NCI-H1092 treated with DMSO at 0.1 percent for 48 hours (cell line): ENCODE data around the gene COL27A1.

ENCODE experiments used
- DNase-seq: peaks from one replicate; lab custom pipeline; 2025; lab: John Stamatoyannopoulos, UW

The COL27A1 gene

DNA sequence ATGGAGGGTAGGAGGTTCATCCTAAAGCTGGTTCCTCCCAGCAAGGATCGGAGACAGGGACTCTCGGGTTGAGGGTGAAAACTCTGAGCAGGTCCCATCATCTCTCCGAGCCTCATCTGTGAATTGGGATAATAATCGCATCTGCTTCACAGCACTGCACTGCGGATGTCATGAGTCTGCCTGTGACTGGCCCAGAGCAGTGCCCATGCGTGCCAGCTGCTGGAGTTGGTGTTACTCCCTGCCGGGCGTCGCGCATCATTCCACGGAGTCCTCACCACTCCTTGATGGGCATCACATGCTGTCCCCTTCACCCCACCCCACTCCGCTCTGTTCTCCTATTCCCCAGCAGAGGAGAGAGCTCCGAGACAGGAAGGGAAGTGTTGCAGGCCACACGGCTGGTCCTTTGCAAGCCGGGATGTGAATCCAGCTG lies 132.4 kb downstream of the COL27A1 start:
- no peak for DNase-seq

GRCh38 chr9:114288193-114289091 lies 133.1 kb downstream of the COL27A1 start:
- no peak for DNase-seq

GRCh38 chr9:114289106-114289505 lies 133.8 kb downstream of the COL27A1 start:
- no peak for DNase-seq

- no peak for DNase-seq
Observed at GRCh38 chr9:114289571-114290481, 134.5 kb downstream of the COL27A1 start.

- DNase-seq, result no peak
Observed at GRCh38 chr9:114290561-114290986, 135.2 kb downstream of the COL27A1 start.

- DNase-seq, result peak; percentile 24
Observed at GRCh38 chr9:114291064-114291474, 135.7 kb downstream of the COL27A1 start.

DNA sequence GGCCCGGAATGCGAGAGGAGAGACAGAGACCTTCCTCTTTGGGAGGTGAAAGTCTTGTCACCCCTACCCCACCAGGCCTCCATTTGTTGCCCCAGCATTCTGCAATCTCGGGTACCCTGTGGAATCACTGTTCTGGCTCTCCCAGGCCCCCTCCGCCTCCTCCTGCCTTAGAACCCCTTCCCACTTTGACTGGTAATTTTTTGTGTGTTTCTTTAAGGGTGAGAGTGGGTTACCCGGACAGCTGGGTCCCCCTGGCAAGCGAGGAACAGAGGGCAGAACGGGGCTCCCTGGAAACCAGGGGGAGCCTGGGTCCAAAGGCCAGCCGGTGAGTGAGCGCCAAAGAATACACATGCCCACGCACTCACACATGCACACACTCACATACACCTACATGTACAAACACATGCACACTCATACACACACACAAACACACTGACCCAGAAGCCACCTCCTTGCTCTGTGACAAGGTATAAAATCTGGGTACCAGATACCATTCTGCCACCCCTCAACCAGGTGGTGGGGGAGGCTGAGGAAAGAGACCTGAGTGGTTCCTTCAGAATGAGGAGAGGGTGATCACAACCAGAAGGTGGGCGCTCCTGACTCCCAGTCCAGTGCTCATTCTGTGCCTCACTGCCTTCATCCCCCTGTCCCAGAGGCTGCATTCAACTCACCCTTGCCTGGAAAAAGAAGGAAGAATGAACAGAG lies 136.7 kb downstream of the COL27A1 start:
- no peak for DNase-seq

- no peak for DNase-seq
Observed at GRCh38 chr9:114294664-114295063, 139.3 kb downstream of the COL27A1 start.

- no peak for DNase-seq
Observed at GRCh38 chr9:114296338-114296737, 141.0 kb downstream of the COL27A1 start.

DNA sequence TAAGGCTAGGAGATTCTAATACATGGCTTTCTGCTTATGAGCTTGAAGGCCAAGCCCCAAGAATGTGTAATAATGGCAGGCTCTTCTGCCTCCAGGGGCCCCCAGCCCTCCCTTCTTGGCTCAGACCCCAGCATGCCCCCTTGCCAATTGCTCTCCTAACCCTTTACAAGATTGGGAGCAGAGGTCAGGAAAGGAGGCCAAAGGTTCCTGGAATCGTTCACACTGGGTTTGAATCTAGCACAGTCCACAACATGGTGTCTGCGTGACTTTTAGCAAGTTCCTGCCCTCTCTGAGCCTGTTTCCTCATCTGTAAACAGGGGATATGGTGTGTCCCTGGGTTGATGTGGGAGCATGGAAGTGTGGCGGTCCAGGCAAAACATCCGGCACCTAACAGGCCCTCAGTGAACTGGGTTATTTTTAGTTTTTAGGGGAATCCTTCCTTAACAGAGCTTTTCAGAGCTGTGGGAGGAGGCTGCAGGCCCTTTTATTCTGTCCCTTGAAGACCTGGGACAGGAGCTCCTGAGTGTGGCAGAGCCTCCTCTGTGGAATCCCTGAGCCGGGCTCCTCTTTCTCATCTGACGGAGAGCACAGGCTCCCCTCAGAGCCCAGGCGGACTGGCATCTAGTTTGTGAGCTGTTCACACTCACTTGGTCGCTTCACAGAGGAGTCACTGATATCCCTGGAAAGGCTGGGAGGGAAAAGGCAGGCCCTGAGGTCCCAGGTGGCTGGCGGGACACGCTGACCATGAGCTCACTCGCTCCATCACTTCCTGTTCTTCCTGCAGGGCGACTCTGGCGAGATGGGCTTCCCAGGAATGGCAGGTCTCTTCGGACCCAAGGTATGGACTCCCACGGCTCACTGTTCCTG lies 144.2 kb downstream of the COL27A1 start:
- DNase-seq, result no peak

GRCh38 chr9:114300153-114300845 lies 145.0 kb downstream of the COL27A1 start:
- no peak for DNase-seq

GRCh38 chr9:114300846-114301797 lies 145.8 kb downstream of the COL27A1 start:
- DNase-seq, result no peak

DNA sequence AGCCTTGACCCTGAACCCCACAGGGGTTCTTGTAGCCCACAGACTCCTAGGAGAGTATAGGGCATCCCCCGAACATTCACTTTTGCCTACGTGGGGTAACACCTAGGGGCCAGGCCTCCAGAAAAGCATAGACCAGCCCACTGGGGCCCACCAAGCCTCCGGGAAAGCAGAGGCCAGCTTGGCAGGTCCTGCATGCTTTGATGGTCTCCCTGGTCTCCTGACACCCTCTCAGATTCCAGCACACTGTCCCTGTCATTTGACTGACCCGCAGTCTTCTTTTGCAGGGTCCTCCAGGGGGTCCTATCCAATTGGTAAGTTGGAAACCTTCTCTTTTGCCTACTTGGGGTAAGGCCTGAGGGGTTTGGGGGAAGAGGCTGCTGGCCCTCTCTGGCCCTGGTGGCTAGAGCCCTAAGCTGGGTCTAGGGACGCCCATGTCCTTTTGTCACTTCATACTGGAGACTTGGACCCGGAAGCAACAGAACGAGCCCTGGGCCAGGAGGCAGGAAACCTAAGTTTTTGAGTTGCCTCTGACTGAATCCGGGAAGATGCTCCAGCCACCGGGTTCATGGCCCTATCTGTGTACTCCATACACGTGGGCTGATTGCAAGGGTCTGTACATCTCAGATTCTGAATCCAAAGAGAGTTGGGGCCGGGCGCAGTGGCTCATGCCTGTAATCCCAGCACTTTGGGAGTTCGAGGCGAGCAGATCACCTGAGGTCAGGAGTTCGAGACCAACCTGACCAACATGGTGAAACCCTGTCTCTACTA lies 146.6 kb downstream of the COL27A1 start:
- DNase-seq, result no peak

DNA sequence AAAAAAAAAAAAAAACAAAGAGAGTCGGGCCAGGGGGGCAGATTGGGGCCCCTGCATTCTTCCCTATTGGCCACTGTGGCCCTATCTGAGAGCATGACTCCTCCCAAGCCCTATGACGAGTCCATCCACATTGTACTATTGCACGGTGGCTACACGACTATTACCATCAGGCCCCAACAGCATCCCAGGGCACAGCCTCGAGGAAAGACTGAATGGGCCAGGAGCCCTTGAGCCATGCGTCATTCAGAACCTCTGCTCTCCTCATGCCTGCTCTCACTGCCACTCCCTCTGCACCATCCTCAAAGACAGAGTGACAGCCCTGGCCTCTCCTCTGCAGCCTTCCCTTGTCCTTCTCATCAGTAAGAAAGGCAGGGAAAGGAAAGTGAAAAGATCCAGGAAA lies 147.4 kb downstream of the COL27A1 start:
- no peak for DNase-seq

DNA sequence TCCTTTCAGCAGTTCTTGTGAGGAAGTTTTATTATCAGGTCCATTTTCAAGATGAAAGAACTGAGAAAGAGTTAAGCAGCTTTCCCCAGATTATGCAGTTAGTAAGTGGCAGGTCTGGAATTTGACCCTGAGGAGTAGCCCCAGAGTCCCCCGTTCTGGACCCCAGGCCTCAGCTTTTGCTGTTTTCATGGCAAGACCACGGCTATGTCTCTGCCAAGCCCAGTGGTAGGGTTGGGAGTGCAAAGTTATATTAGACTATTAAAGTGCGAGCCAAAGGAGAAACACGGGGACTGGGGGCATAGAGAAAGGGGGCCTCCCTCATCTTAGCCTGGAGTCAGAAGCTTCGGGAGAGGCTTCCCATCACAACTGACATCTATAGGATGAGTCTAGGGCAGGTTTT lies 148.2 kb downstream of the COL27A1 start:
- no peak for DNase-seq

GRCh38 chr9:114303977-114304376 lies 148.6 kb downstream of the COL27A1 start:
- no peak for DNase-seq

DNA sequence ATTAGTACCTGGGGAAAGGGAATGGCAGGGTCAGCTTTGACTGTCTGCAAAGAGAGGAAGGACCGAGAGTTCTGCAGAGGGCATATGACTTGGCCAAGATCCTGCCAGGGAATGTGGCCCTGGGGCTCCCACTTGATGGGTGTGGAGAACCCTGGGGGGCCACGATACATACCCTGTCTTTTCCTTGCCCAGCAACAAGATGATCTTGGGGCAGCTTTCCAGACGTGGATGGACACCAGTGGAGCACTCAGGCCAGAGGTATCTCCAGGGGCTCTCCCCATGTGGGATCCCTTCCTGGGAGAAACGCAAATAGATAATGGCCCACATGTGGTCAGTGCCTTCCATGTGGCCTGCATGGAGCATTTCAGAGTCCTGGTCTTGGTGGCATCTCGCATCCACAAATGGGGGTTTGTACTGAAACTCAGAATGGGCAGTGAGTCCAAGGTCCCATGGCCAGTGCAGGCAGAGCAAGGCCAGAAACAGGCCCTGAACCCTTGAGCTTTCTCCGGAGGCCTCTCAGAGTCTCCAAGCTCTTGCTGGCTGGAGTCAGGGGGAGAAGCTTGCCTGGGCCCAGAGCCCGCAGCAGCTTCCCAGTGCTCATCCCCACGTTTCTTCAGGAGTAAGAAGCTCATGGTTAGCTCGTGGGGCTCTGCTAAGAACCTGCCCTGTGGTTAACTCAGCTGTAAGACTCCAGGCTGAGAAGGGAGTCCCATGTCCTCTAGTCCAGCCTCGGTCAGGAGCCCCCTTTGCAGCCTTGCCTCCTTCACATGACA lies 149.3 kb downstream of the COL27A1 start:
- no peak for DNase-seq

DNA sequence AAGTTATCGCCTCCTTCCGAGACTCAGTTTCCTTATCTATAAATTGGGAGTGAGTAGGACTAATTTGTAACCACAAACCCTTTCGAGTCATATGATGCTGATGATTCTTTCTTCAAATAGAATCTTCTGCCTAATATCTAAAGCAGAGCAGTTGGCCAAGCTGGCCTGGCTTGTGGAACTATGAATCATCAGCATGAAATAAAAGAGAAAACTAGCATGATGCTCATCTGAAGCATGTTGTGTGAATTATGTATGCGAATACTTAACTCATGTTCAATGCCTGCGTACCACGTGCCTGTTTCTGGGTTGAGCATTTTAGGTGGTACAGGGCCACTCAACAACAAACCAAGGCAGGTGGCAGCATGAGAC lies 152.5 kb downstream of the COL27A1 start:
- DNase-seq, result no peak
